Erythroblast (primary cell): Measurements from ENCODE around the gene EPSTI1.

Source experiments
- GATA1 ChIP-seq: IDR thresholded peaks from 2 replicates; pipeline ENCODE4 v1.6.1; 2011; ENCODE audit warnings: low read depth, mild to moderate bottlenecking, control low read depth, low read length, moderate library complexity
- POLR2A ChIP-seq: IDR thresholded peaks from 2 replicates; pipeline ENCODE4 v1.6.1; 2011; ENCODE audit warnings: mild to moderate bottlenecking, low read length

DNA sequence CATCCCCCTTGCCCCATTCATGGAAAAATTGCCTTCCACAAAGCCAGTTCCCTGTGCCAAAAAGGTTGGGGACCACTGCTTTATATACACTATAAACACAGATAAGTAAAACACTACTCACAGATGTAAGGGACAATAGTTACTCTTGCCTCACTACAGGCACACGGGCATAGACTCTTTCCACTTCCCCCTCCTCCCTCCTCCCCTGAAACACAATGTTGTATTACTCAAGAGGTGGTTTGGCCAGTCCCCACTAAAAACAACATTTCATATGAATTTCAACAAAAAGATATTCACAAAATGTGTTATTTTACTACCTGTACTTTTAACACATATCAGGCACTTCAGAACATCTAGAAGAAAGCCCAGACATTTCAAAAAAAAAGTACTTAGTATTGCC lies 45.1 kb downstream of the EPSTI1 start:
- TF ChIP-seq POLR2A (no peak), GATA1 (no peak)
